Glutamatergic neuron (in vitro differentiated cells): ENCODE results near the gene RWDD1. TPM values are rescaled to one million over a fixed set of nuclear protein-coding genes. Genes with fewer than 3 reads are reported as not detected.

Experiments used
- DNase-seq: peaks from one replicate; pipeline ENCODE4 v3.0.0; 2022
- H3K27ac Mint-ChIP-seq: one replicate; pipeline ENCODE4 v1.8.0; 2020; ENCODE audit warnings: mild to moderate bottlenecking, mixed read lengths, inconsistent platforms; ENCODE audit not compliant: unreplicated experiment
- H3K27me3 Mint-ChIP-seq: one replicate; pipeline ENCODE4 v1.8.0; 2020; ENCODE audit warnings: mild to moderate bottlenecking, moderate library complexity, mixed read lengths, inconsistent platforms; ENCODE audit not compliant: unreplicated experiment
- H3K36me3 Mint-ChIP-seq: one replicate; pipeline ENCODE4 v1.8.0; 2020; ENCODE audit warnings: mild to moderate bottlenecking, mixed read lengths, inconsistent platforms; ENCODE audit not compliant: unreplicated experiment
- H3K4me1 Mint-ChIP-seq: one replicate; pipeline ENCODE4 v1.8.0; 2020; ENCODE audit warnings: mild to moderate bottlenecking, low read depth, mixed read lengths, inconsistent platforms; ENCODE audit not compliant: unreplicated experiment
- H3K4me3 Mint-ChIP-seq: one replicate; pipeline ENCODE4 v1.8.0; 2020; ENCODE audit warnings: mild to moderate bottlenecking, mixed read lengths, inconsistent platforms; ENCODE audit not compliant: unreplicated experiment
- H3K9me3 Mint-ChIP-seq: one replicate; pipeline ENCODE4 v1.8.0; 2020; ENCODE audit warnings: mild to moderate bottlenecking, moderate library complexity, mixed read lengths, inconsistent platforms; ENCODE audit not compliant: unreplicated experiment
- CTCF ChIP-seq: fragments of 200-600 bp; sonication (generic); IDR thresholded peaks from one replicate; pipeline ENCODE4 v1.5.0; 2021; ENCODE audit not compliant: partially characterized antibody, unreplicated experiment
- total RNA-seq: library from RNA; stranded (reverse); fragmentation: NEBNext Ultra II Directional; extraction: Animal tissue kit (Norgen Biotek cat#: 25700); gene quantifications from one replicate; pipeline ENCODE4 v1.2.1, GENCODE V29; 2021; ENCODE audit not compliant: unreplicated experiment

Gene RWDD1
- total RNA-seq, 1 donor from 2014 or later: 47.4 TPM

GRCh38 chr6:116568821-116569755 lies 2.2 kb upstream of the RWDD1 start:
- Mint-ChIP-seq H3K9me3 (peaks cover 4% of the 10 kb centered on the region), H3K27ac (no peak overlapping the region), H3K4me1 (peaks cover 11% of the 10 kb centered on the region), H3K27me3 (peaks cover 3% of the 10 kb centered on the region), H3K4me3 (no peak overlapping the region), H3K36me3 (no peaks in the 10 kb centered on the region)
- no peak for DNase-seq
- TF ChIP-seq CTCF: no peak

- peaks cover 2% of the 10 kb centered on the region for H3K9me3 Mint-ChIP-seq
- no peak for DNase-seq
- peaks cover 3% of the 10 kb centered on the region for H3K27me3 Mint-ChIP-seq
- H3K4me3 Mint-ChIP-seq: peak overlapping the region; percentile 92
- H3K4me1 Mint-ChIP-seq: peaks cover 11% of the 10 kb centered on the region
- TF ChIP-seq CTCF: no peak
- H3K27ac Mint-ChIP-seq: peak overlapping the region; percentile 95
- H3K36me3 Mint-ChIP-seq: no peaks in the 10 kb centered on the region
Observed at GRCh38 chr6:116571683-116572000, 338 bp downstream of the RWDD1 start.

GRCh38 chr6:116572162-116572561 lies 858 bp downstream of the RWDD1 start:
- peak overlapping the region; percentile 95 for H3K27ac Mint-ChIP-seq
- TF ChIP-seq CTCF: no peak
- no peaks in the 10 kb centered on the region for H3K36me3 Mint-ChIP-seq
- H3K4me3 Mint-ChIP-seq: peak overlapping the region; percentile 92
- peaks cover 11% of the 10 kb centered on the region for H3K4me1 Mint-ChIP-seq
- no peak for DNase-seq
- H3K9me3 Mint-ChIP-seq: peaks cover 2% of the 10 kb centered on the region
- peaks cover 3% of the 10 kb centered on the region for H3K27me3 Mint-ChIP-seq

GRCh38 chr6:116575227-116575626 lies 3.9 kb downstream of the RWDD1 start:
- Mint-ChIP-seq H3K9me3 (peaks cover 2% of the 10 kb centered on the region), H3K27me3 (peaks cover 3% of the 10 kb centered on the region), H3K36me3 (no peaks in the 10 kb centered on the region), H3K4me3 (no peak overlapping the region), H3K4me1 (peaks cover 11% of the 10 kb centered on the region), H3K27ac (no peak overlapping the region)
- no peak for TF ChIP-seq CTCF
- DNase-seq: no peak

GRCh38 chr6:116577486-116577885 lies 6.2 kb downstream of the RWDD1 start:
- Mint-ChIP-seq H3K27me3 (no peaks in the 10 kb centered on the region), H3K27ac (no peak overlapping the region), H3K4me3 (no peak overlapping the region), H3K4me1 (peaks cover 7% of the 10 kb centered on the region), H3K9me3 (no peaks in the 10 kb centered on the region), H3K36me3 (no peaks in the 10 kb centered on the region)
- DNase-seq: no peak
- TF ChIP-seq CTCF: no peak
